SK-N-MC (cell line): ENCODE measurements around the gene FLNB.

ENCODE experiments used
- DNase-seq: peaks from one replicate; pipeline ENCODE4 v3.0.0-alpha.2; 2011; ENCODE audit warnings: low read depth, low spot score
- H3K27ac ChIP-seq: fragments of 200-600 bp; sonication (generic); 2 replicates; pipeline ENCODE4 v1.5.1; 2016; ENCODE audit warnings: mixed run types
- H3K36me3 ChIP-seq: fragments of 200-600 bp; sonication (generic); 2 replicates; pipeline ENCODE4 v1.6.1; 2017; ENCODE audit warnings: antibody characterized with exemption, low read length, mixed read lengths; ENCODE audit not compliant: insufficient read depth
- H3K4me3 ChIP-seq: fragments of 200-600 bp; sonication (generic); 2 replicates; pipeline ENCODE4 v1.5.1; 2016
- H3K9ac ChIP-seq: fragments of 200-600 bp; sonication (generic); 2 replicates; pipeline ENCODE4 v1.8.0; 2017; ENCODE audit warnings: mixed run types, mixed read lengths; ENCODE audit not compliant: insufficient read length
- H3K9me3 ChIP-seq: fragments of 200-600 bp; sonication (generic); 2 replicates; pipeline ENCODE4 v1.6.1; 2017; ENCODE audit warnings: low read depth, mild to moderate bottlenecking, antibody characterized with exemption, low read length, moderate library complexity, mixed read lengths
- EZH2 ChIP-seq: fragments of 200-600 bp; sonication (generic); IDR thresholded peaks from one replicate; pipeline ENCODE4 v1.6.1; 2017; ENCODE audit warnings: antibody characterized with exemption
- FOXP2 ChIP-seq: optimal IDR thresholded peaks from 2 replicates; pipeline ENCODE3; 2011; ENCODE audit warnings: mild to moderate bottlenecking, moderate library complexity; ENCODE audit not compliant: insufficient read depth; ENCODE audit errors: extremely low read length, control extremely low read depth
- POLR2AphosphoS5 ChIP-seq: IDR thresholded peaks from 2 replicates; pipeline ENCODE4 v1.6.1; 2012; ENCODE audit warnings: mild to moderate bottlenecking, low read depth, low read length, borderline replicate concordance

FLNB gene

DNA sequence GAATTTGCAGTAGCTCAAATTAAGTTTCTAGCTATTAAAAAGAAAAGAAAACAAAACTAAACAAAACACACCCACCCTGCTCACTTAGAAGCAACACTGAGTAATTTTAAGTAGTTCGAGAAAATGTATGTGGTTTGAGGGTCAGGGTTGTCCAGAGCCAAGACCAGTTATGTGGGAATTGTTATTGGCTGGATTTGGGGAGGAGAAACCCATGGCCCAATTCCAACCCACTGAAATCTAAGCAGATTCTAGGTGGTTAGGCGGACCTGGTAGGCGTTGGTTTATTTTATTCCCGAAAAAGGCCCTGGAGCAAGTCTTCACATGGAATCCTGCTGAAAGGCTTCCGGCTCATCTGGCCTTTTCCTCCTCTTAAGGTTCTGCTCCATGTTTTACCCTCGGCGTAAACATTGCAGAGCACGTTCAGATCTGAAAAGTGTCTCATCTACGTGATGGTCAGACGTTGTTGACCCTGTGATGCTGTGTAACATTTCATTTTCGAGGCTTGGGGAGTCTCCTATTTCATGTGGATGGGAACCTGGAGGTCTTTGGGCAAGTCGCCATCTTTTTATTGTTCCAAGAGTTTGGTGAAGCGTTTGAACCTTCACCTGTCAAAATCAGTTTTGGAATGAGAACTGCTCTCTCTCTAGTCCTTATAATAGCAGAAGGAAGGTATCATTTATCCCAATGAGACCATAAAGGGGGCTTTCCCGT is 64.0 kb downstream of the FLNB start:
- DNase-seq = no peak
- no peak overlapping the region for H3K27ac ChIP-seq
- no peak for TF ChIP-seq FOXP2
- TF ChIP-seq POLR2AphosphoS5 = no peak
- TF ChIP-seq EZH2 = no peak
- no peak overlapping the region for H3K4me3 ChIP-seq
- no peaks in the 10 kb centered on the region for H3K36me3 ChIP-seq
- H3K9ac ChIP-seq = no peak overlapping the region
- no peaks in the 10 kb centered on the region for H3K9me3 ChIP-seq

DNA sequence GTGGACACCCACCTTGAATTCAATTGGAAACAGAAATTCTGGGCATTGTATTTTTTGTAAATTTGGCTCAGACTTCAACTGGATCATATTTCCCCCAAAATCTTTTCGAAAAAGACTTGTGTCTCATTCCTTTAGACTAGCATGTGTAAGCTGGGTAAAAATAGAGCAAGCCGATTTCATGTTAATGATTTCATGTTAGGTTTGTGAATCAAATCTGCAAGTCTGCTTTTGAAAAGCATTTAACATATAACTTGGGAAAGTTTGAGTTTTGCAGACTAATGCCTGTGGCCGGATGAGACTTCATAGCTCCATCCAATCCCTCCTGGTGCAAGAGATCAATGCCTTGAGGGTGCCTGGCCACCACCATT is 64.5 kb downstream of the FLNB start:
- Histone ChIP-seq H3K27ac (no peak overlapping the region), H3K36me3 (no peaks in the 10 kb centered on the region), H3K9me3 (no peaks in the 10 kb centered on the region), H3K4me3 (no peak overlapping the region), H3K9ac (no peak overlapping the region)
- TF ChIP-seq FOXP2 (no peak), POLR2AphosphoS5 (no peak), EZH2 (no peak)
- no peak for DNase-seq

- no peak for DNase-seq
- no peaks in the 10 kb centered on the region; the same call in 1 of the 2 replicates for H3K36me3 ChIP-seq
- no peak overlapping the region for H3K27ac ChIP-seq
- TF ChIP-seq EZH2 (no peak), POLR2AphosphoS5 (no peak), FOXP2 (no peak)
- no peaks in the 10 kb centered on the region for H3K9me3 ChIP-seq
- H3K4me3 ChIP-seq = no peak overlapping the region
- H3K9ac ChIP-seq = no peak overlapping the region
These were observed 65.3 kb downstream of the FLNB start for GRCh38 chr3:58073301-58074108.

- H3K27ac ChIP-seq = no peak overlapping the region
- TF ChIP-seq EZH2 (no peak), POLR2AphosphoS5 (no peak), FOXP2 (no peak)
- no peaks in the 10 kb centered on the region for H3K9me3 ChIP-seq
- no peak for DNase-seq
- H3K9ac ChIP-seq = no peak overlapping the region
- H3K36me3 ChIP-seq = no peaks in the 10 kb centered on the region; the same call in 1 of the 2 replicates
- no peak overlapping the region for H3K4me3 ChIP-seq
These were observed 66.0 kb downstream of the FLNB start for GRCh38 chr3:58074116-58074715.

DNA sequence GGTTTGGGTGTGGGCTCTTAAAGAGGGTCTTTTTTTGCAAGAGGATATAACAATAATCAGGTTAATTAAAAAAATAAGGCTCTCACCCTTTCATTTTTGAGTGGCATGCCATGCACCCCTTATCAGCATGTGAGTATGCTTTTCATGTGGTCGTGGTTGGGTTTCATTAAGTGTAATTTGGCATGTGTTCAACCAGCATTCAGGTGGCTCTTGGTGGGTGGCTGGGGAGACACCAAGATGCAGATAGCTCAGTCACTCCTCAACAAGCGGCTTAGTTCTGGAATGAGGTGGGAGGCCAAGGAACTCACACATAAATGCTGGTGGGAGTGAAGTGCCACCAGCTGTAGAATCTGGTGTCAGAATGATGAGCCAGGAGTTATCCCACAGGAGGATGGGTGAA is 66.8 kb downstream of the FLNB start:
- Histone ChIP-seq H3K4me3 (no peak overlapping the region), H3K27ac (no peak overlapping the region), H3K36me3 (peaks cover 4% of the 10 kb centered on the region; the same call in 1 of the 2 replicates), H3K9me3 (no peaks in the 10 kb centered on the region), H3K9ac (no peak overlapping the region)
- TF ChIP-seq FOXP2 = no peak
- no peak for TF ChIP-seq POLR2AphosphoS5
- TF ChIP-seq EZH2 = no peak
- DNase-seq = no peak

DNA sequence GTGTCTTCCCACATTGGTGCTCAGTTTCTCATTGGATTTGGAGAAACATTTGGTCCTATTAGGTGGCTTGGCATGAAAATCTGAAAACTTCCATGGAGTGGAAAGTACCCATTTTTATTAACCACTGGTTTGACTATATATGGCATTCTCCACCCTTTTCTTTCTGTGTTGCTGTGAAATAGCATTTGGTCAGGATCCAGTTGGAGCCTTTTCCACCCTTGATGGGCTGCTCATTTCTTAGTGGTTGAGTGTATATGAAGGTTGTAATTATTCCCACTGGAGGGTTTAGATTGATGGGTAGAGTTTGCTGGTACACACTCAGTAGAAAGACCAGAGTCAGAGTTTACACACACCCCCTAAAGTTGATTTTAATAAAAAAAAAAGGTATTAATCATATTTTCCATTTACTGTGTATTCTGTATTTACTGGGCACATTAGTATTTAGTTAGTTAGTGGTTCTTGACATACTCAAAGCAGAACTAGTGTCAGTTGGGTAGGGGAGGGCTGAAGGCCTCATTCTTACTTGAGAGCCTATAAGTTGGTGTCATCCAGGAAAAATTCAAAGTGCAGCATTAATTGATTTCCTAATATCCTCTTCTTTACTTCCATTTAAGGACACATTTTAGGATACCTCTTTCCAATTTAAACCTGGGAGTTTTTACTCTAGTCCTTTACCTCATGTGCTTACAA is 69.5 kb downstream of the FLNB start:
- DNase-seq = no peak
- Histone ChIP-seq H3K4me3 (no peak overlapping the region), H3K9ac (no peak overlapping the region), H3K36me3 (peaks cover 4% of the 10 kb centered on the region; the same call in 1 of the 2 replicates), H3K9me3 (no peaks in the 10 kb centered on the region), H3K27ac (no peak overlapping the region)
- no peak for TF ChIP-seq POLR2AphosphoS5
- no peak for TF ChIP-seq EZH2
- TF ChIP-seq FOXP2 = no peak

DNA sequence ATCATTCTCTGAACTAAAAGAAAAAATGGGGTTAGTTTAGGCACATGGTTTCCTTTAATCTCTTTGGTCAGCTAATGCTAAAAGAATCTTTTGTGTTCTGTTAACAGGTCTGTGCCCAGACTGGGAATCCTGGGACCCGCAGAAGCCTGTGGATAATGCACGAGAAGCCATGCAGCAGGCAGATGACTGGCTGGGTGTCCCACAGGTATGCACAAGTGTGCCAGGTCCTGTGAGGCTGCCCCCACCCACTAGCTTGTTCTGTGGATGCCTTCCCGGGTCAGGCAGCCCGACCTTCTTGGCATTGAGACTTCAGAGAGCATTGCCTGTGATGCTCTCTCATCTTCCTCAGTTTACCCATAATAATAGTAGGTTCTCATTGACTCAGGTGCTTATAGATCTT is 70.4 kb downstream of the FLNB start:
- no peak for DNase-seq
- TF ChIP-seq POLR2AphosphoS5 (no peak), FOXP2 (no peak), EZH2 (no peak)
- H3K4me3 ChIP-seq = no peak overlapping the region
- no peak overlapping the region for H3K9ac ChIP-seq
- H3K36me3 ChIP-seq = peaks cover 4% of the 10 kb centered on the region; the same call in 1 of the 2 replicates
- no peaks in the 10 kb centered on the region for H3K9me3 ChIP-seq
- no peak overlapping the region for H3K27ac ChIP-seq

- no peak for DNase-seq
- no peaks in the 10 kb centered on the region for H3K9me3 ChIP-seq
- TF ChIP-seq EZH2 (no peak), POLR2AphosphoS5 (no peak), FOXP2 (no peak)
These were observed 71.6 kb downstream of the FLNB start for GRCh38 chr3:58079773-58080172.

More at GRCh38 chr3:58079773-58080172, 71.6 kb downstream of the FLNB start:
- Histone ChIP-seq H3K36me3 (peaks cover 4% of the 10 kb centered on the region; the same call in 1 of the 2 replicates), H3K9ac (no peak overlapping the region), H3K4me3 (no peak overlapping the region), H3K27ac (no peak overlapping the region)
